WTC11 (cell line): ENCODE data around the gene GTF3C2. TPM values are rescaled to one million over a fixed set of nuclear protein-coding genes. Genes with fewer than 3 reads are reported as not detected.

Source experiments
- CREB1 ChIP-seq: sonication (generic); formaldehyde crosslinking; IDR thresholded peaks from 2 replicates; pipeline ENCODE4 v1.8.0; 2023; ENCODE audit warnings: mild to moderate bottlenecking, missing genetic modification reagents
- CREM ChIP-seq: sonication (generic); formaldehyde crosslinking; IDR thresholded peaks from 2 replicates; pipeline ENCODE4 v1.8.1; 2022; ENCODE audit warnings: mild to moderate bottlenecking, missing genetic modification reagents, moderate library complexity
- EMX1 ChIP-seq: fragments of 250-450 bp; sonication (Bioruptor Pico); IDR thresholded peaks from 2 replicates; pipeline ENCODE4 v1.8.0; 2021; ENCODE audit warnings: mild to moderate bottlenecking
- ESRRA ChIP-seq: sonication (generic); formaldehyde crosslinking; IDR thresholded peaks from 2 replicates; pipeline ENCODE4 v1.8.1; 2022; ENCODE audit warnings: mild to moderate bottlenecking, missing genetic modification reagents, borderline replicate concordance
- FOXP1 ChIP-seq: sonication (generic); formaldehyde crosslinking; IDR thresholded peaks from 2 replicates; pipeline ENCODE4 v1.8.0; 2022; ENCODE audit warnings: missing genetic modification reagents, mild to moderate bottlenecking, moderate library complexity, borderline replicate concordance
- HMGA2 ChIP-seq: fragments of 250-450 bp; sonication (Bioruptor Pico); IDR thresholded peaks from 2 replicates; pipeline ENCODE4 v1.4.0; 2021; ENCODE audit warnings: mild to moderate bottlenecking, moderate library complexity
- IRF2 ChIP-seq: sonication (generic); formaldehyde crosslinking; IDR thresholded peaks from 2 replicates; pipeline ENCODE4 v1.8.0; 2022; ENCODE audit warnings: low read depth, missing genetic modification reagents, borderline replicate concordance
- JUN ChIP-seq: sonication (generic); formaldehyde crosslinking; IDR thresholded peaks from 2 replicates; pipeline ENCODE4 v1.8.0; 2023; ENCODE audit warnings: mild to moderate bottlenecking, missing genetic modification reagents
- MXD4 ChIP-seq: fragments of 250-450 bp; sonication (Bioruptor Pico); IDR thresholded peaks from 2 replicates; pipeline ENCODE4 v1.8.0; 2021; ENCODE audit warnings: mild to moderate bottlenecking, moderate library complexity, borderline replicate concordance
- MYBL2 ChIP-seq: sonication (generic); formaldehyde crosslinking; IDR thresholded peaks from 2 replicates; pipeline ENCODE4 v1.8.1; 2023; ENCODE audit warnings: mild to moderate bottlenecking, moderate library complexity, missing genetic modification reagents
- NFYB ChIP-seq: sonication (generic); formaldehyde crosslinking; conservative IDR thresholded peaks from 2 replicates; pipeline ENCODE4 v1.8.0; 2022; ENCODE audit warnings: low read depth, missing genetic modification reagents
- OVOL2 ChIP-seq: fragments of 250-450 bp; sonication (Bioruptor Pico); IDR thresholded peaks from 2 replicates; pipeline ENCODE4 v1.9.0; 2021; ENCODE audit warnings: mild to moderate bottlenecking, borderline replicate concordance
- SMAD3 ChIP-seq: sonication (generic); formaldehyde crosslinking; IDR thresholded peaks from 2 replicates; pipeline ENCODE4 v1.8.0; 2022; ENCODE audit warnings: missing genetic modification reagents, mild to moderate bottlenecking, borderline replicate concordance
- SMAD4 ChIP-seq: sonication (generic); formaldehyde crosslinking; IDR thresholded peaks from 2 replicates; pipeline ENCODE4 v1.8.0; 2022; ENCODE audit warnings: mild to moderate bottlenecking, missing genetic modification reagents
- SP1 ChIP-seq: sonication (generic); formaldehyde crosslinking; conservative IDR thresholded peaks from 2 replicates; pipeline ENCODE4 v1.8.1; 2022; ENCODE audit warnings: missing genetic modification reagents
- TCF7 ChIP-seq: sonication (generic); formaldehyde crosslinking; IDR thresholded peaks from 2 replicates; pipeline ENCODE4 v1.8.0; 2022; ENCODE audit warnings: mild to moderate bottlenecking, low read depth, missing genetic modification reagents, moderate library complexity
- TEAD4 ChIP-seq: sonication (generic); formaldehyde crosslinking; IDR thresholded peaks from 2 replicates; pipeline ENCODE4 v1.8.0; 2022; ENCODE audit warnings: mild to moderate bottlenecking, missing genetic modification reagents
- TP53 ChIP-seq: sonication (generic); formaldehyde crosslinking; IDR thresholded peaks from 2 replicates; pipeline ENCODE4 v1.8.1; 2023; ENCODE audit warnings: mild to moderate bottlenecking, missing genetic modification reagents
- ZNF138 ChIP-seq: sonication (generic); formaldehyde crosslinking; conservative IDR thresholded peaks from 2 replicates; pipeline ENCODE4 v1.8.1; 2022; ENCODE audit warnings: mild to moderate bottlenecking, moderate library complexity, missing genetic modification reagents
- ZNF423 ChIP-seq: fragments of 250-450 bp; sonication (Bioruptor Pico); IDR thresholded peaks from 2 replicates; pipeline ENCODE4 v2.1.2; 2022; ENCODE audit warnings: mild to moderate bottlenecking, moderate library complexity
- ZNF671 ChIP-seq: fragments of 250-450 bp; sonication (Bioruptor Pico); IDR thresholded peaks from 2 replicates; pipeline ENCODE4 v1.8.0; 2021; ENCODE audit warnings: mild to moderate bottlenecking
- total RNA-seq: library from RNA; stranded (reverse); gene quantifications from 3 replicates; pipeline ENCODE4 v1.2.3, GENCODE V29; 2021
- TF ChIP-seq, protein P1 (sequence below): sonication (generic); formaldehyde crosslinking; IDR thresholded peaks from 2 replicates; pipeline ENCODE4 v1.8.1; 2022; ENCODE audit warnings: low read depth, missing genetic modification reagents, borderline replicate concordance
- TF ChIP-seq, protein P2 (sequence below): sonication (generic); formaldehyde crosslinking; IDR thresholded peaks from 2 replicates; pipeline ENCODE4 v1.8.1; 2022; ENCODE audit warnings: low read depth, mild to moderate bottlenecking, moderate library complexity, missing genetic modification reagents, borderline replicate concordance
- TF ChIP-seq, protein P3 (sequence below): sonication (generic); formaldehyde crosslinking; IDR thresholded peaks from 2 replicates; pipeline ENCODE4 v1.8.1; 2022; ENCODE audit warnings: mild to moderate bottlenecking, moderate library complexity, missing genetic modification reagents
- TF ChIP-seq, protein P4 (sequence below): fragments of 250-450 bp; sonication (Bioruptor Pico); IDR thresholded peaks from 2 replicates; pipeline ENCODE4 v1.9.0; 2021; ENCODE audit warnings: moderate library complexity, mild to moderate bottlenecking, inconsistent platforms, borderline replicate concordance
- TF ChIP-seq, protein P5 (sequence below): sonication (generic); formaldehyde crosslinking; IDR thresholded peaks from 2 replicates; pipeline ENCODE4 v1.8.0; 2023; ENCODE audit warnings: missing genetic modification reagents, mild to moderate bottlenecking, borderline replicate concordance
- TF ChIP-seq, protein P6 (sequence below): sonication (generic); formaldehyde crosslinking; conservative IDR thresholded peaks from 2 replicates; pipeline ENCODE4 v1.8.1; 2022; ENCODE audit warnings: mild to moderate bottlenecking, missing genetic modification reagents
- TF ChIP-seq, protein P7 (sequence below): sonication (generic); formaldehyde crosslinking; IDR thresholded peaks from 2 replicates; pipeline ENCODE4 v1.8.1; 2023; ENCODE audit warnings: mild to moderate bottlenecking, missing genetic modification reagents

The GTF3C2 gene
- total RNA-seq, 1 experiment from 2014 or later, result 123 TPM

DNA sequence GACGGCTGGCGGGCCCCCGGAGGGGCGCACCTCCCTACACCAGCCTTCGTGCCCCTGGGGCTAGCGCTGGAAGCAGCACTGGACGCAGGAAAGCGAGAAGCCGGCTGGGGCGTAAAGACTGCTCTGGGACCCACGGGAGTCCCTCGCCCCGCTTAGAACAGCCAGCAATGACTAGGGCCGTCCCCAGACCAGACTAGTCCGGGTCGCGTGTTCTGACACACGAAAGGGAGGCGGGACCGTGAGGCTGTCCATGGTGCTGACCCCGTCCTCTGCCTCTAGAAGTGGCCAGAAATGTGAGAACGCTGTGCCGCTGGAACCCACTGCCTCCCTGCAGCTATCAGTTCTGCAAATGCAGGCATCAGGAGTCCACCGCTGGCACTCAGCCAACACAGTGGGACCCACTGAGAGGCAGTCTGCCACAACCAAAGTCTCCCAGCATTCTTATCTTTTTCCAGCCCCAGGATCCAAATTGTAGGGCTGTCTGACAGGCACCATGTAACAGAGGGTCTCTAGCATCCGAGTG lies 48.1 kb downstream of the GTF3C2 start, which contains the start of gene UCN (continued):
- TF ChIP-seq EMX1 (no peak), NFYB (CRISPR knock-in tag) (no peak), SMAD3 (CRISPR knock-in tag) (peak; percentile 93), MYBL2 (CRISPR knock-in tag) (peak; percentile 78; the same call in 1 of the 2 replicates), ZNF138 (CRISPR knock-in tag) (no peak), IRF2 (CRISPR knock-in tag) (0 out of 2 replicates have a peak, but pooled peaks have one; percentile 66), TP53 (0 out of 2 replicates have a peak, but pooled peaks have one; percentile 65), TCF7 (CRISPR knock-in tag) (0 out of 2 replicates have a peak, but pooled peaks have one; percentile 61), CREM (CRISPR knock-in tag) (peak; percentile 55; the same call in 1 of the 2 replicates), ZNF671 (no peak), FOXP1 (CRISPR knock-in tag) (peak; percentile 96), ESRRA (CRISPR knock-in tag) (peak; percentile 88), SP1 (CRISPR knock-in tag) (peak; percentile 71), OVOL2 (CRISPR knock-in tag) (no peak), CREB1 (CRISPR knock-in tag) (peak; percentile 79; the same call in 1 of the 2 replicates), TEAD4 (CRISPR knock-in tag) (peak; percentile 62; the same call in 1 of the 2 replicates), ZNF423 (CRISPR knock-in tag) (no peak), JUN (CRISPR knock-in tag) (peak; percentile 91), HMGA2 (CRISPR knock-in tag) (no peak), SMAD4 (CRISPR knock-in tag) (peak; percentile 83; the same call in 1 of the 2 replicates), MXD4 (no peak)
- TF ChIP-seq, protein P1, sequence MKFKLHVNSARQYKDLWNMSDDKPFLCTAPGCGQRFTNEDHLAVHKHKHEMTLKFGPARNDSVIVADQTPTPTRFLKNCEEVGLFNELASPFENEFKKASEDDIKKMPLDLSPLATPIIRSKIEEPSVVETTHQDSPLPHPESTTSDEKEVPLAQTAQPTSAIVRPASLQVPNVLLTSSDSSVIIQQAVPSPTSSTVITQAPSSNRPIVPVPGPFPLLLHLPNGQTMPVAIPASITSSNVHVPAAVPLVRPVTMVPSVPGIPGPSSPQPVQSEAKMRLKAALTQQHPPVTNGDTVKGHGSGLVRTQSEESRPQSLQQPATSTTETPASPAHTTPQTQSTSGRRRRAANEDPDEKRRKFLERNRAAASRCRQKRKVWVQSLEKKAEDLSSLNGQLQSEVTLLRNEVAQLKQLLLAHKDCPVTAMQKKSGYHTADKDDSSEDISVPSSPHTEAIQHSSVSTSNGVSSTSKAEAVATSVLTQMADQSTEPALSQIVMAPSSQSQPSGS (CRISPR knock-in tag), result no peak
- TF ChIP-seq, protein P2, sequence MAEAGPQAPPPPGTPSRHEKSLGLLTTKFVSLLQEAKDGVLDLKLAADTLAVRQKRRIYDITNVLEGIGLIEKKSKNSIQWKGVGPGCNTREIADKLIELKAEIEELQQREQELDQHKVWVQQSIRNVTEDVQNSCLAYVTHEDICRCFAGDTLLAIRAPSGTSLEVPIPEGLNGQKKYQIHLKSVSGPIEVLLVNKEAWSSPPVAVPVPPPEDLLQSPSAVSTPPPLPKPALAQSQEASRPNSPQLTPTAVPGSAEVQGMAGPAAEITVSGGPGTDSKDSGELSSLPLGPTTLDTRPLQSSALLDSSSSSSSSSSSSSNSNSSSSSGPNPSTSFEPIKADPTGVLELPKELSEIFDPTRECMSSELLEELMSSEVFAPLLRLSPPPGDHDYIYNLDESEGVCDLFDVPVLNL, result peak; percentile 64; the same call in 1 of the 2 replicates
- TF ChIP-seq, protein P3, sequence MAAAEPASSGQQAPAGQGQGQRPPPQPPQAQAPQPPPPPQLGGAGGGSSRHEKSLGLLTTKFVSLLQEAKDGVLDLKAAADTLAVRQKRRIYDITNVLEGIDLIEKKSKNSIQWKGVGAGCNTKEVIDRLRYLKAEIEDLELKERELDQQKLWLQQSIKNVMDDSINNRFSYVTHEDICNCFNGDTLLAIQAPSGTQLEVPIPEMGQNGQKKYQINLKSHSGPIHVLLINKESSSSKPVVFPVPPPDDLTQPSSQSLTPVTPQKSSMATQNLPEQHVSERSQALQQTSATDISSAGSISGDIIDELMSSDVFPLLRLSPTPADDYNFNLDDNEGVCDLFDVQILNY, result 0 out of 2 replicates have a peak, but pooled peaks have one; percentile 43
- TF ChIP-seq, protein P4, sequence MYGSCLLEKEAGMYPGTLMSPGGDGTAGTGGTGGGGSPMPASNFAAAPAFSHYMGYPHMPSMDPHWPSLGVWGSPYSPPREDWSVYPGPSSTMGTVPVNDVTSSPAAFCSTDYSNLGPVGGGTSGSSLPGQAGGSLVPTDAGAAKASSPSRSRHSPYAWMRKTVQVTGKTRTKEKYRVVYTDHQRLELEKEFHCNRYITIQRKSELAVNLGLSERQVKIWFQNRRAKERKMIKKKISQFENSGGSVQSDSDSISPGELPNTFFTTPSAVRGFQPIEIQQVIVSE (CRISPR knock-in tag), result no peak
- TF ChIP-seq, protein P5, sequence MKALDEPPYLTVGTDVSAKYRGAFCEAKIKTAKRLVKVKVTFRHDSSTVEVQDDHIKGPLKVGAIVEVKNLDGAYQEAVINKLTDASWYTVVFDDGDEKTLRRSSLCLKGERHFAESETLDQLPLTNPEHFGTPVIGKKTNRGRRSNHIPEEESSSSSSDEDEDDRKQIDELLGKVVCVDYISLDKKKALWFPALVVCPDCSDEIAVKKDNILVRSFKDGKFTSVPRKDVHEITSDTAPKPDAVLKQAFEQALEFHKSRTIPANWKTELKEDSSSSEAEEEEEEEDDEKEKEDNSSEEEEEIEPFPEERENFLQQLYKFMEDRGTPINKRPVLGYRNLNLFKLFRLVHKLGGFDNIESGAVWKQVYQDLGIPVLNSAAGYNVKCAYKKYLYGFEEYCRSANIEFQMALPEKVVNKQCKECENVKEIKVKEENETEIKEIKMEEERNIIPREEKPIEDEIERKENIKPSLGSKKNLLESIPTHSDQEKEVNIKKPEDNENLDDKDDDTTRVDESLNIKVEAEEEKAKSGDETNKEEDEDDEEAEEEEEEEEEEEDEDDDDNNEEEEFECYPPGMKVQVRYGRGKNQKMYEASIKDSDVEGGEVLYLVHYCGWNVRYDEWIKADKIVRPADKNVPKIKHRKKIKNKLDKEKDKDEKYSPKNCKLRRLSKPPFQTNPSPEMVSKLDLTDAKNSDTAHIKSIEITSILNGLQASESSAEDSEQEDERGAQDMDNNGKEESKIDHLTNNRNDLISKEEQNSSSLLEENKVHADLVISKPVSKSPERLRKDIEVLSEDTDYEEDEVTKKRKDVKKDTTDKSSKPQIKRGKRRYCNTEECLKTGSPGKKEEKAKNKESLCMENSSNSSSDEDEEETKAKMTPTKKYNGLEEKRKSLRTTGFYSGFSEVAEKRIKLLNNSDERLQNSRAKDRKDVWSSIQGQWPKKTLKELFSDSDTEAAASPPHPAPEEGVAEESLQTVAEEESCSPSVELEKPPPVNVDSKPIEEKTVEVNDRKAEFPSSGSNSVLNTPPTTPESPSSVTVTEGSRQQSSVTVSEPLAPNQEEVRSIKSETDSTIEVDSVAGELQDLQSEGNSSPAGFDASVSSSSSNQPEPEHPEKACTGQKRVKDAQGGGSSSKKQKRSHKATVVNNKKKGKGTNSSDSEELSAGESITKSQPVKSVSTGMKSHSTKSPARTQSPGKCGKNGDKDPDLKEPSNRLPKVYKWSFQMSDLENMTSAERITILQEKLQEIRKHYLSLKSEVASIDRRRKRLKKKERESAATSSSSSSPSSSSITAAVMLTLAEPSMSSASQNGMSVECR, result peak; percentile 86; the same call in 1 of the 2 replicates
- TF ChIP-seq, protein P6, sequence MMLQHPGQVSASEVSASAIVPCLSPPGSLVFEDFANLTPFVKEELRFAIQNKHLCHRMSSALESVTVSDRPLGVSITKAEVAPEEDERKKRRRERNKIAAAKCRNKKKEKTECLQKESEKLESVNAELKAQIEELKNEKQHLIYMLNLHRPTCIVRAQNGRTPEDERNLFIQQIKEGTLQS (CRISPR knock-in tag), result 0 out of 2 replicates have a peak, but pooled peaks have one; percentile 48
- TF ChIP-seq, protein P7, sequence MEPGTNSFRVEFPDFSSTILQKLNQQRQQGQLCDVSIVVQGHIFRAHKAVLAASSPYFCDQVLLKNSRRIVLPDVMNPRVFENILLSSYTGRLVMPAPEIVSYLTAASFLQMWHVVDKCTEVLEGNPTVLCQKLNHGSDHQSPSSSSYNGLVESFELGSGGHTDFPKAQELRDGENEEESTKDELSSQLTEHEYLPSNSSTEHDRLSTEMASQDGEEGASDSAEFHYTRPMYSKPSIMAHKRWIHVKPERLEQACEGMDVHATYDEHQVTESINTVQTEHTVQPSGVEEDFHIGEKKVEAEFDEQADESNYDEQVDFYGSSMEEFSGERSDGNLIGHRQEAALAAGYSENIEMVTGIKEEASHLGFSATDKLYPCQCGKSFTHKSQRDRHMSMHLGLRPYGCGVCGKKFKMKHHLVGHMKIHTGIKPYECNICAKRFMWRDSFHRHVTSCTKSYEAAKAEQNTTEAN (CRISPR knock-in tag), result 0 out of 2 replicates have a peak, but pooled peaks have one; percentile 55
